HG02763 (cell line): ENCODE results near the gene CPSF3.
"Not testable (repeated sequence)": the region's sequence is repeated elsewhere in the genome, so short reads cannot be mapped to it uniquely, and the experiment has no call there.

Experiments
- ATAC-seq: cut with Tn5 transposase; IDR thresholded peaks from one replicate; pipeline ENCODE4 v1.9.1; 2021; ENCODE audit warnings: mild to moderate bottlenecking, moderate library complexity; ENCODE audit not compliant: unreplicated experiment

CPSF3 gene

DNA sequence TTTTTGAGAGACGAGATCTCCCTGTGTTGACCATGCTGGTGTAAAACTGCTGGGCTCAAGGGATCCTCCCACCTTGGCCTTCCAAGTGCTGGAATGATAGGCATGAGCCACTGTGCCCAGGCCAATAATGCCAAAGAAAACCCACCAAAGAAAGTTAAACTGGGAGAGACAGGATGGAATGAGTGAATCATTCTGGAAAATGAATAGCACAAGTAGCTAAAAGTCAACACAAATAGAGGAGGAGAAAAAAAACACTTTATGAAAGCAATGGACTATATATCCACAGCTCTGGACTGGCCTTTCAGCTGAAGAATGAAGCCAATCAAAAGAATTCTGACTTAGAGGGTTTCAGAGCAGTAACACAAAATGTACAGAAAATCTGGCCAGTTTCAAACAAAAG is 74.8 kb downstream of the CPSF3 start:
- no peak for ATAC-seq

DNA sequence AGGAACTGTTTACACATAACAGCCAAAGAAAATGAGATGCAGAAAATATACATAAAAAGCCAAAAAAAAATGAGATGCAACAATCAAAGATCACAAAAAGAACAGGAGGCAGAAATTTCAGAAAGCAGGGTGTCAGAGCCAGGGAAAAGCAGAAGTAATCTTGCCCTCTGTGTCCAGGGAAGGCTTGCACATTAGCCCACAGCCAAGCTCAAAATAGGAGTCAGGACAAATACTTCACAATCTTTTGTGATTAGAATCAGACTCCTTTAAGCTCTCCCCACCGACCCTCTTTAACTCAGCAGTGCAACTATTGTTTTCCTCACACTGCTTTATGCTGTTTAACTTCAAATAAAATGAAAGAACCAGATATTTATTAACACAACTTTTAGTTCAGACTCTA is 85.5 kb downstream of the CPSF3 start:
- ATAC-seq = no peak

DNA sequence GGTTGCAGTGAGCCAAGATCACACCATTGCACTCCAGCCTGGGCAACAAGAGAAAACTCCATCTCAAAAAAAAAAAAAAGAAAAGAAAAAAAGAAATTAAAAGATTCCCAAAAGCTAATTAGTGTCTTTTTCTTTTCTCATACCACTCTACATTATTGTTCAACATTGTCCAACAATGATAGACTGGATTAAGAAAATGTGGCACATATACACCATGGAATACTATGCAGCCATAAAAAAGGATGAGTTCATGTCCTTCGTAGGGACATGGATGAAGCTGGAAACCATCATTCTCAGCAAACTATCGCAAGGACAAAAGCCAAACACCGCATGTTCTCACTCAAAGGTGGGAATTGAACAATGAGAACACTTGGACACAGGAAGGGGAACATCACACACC is 90.5 kb downstream of the CPSF3 start:
- ATAC-seq = not testable (repeated sequence)

DNA sequence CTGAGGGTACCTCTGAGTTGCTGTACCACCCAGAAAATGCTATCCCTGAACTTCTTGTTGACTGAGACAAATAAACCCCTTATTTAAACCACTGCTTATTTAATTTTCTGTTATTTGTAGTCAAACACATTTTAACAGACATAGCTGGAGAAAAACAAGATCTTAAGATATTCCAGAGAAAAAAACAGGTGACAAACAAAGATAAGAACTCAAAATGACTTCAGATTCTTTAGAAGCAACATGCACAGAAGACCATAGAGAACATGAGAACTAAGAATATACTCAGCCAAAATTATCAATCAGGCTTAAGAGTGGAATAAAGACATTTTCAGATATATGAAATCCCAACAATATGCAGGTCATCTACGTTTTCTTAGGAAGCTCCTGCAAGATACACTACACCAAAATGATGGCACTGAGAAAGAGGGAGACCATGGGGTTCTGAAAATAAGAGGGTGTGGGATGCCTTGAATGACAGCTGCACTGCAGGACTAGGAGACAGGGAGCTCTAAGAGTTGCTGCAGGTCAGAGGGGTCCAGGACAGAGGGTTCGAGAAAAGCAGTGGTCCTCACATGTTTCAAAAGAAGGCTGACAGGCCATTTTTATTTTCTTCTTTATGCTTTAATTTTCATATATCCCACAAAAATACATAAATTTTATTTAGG is 93.8 kb downstream of the CPSF3 start:
- ATAC-seq = no peak

DNA sequence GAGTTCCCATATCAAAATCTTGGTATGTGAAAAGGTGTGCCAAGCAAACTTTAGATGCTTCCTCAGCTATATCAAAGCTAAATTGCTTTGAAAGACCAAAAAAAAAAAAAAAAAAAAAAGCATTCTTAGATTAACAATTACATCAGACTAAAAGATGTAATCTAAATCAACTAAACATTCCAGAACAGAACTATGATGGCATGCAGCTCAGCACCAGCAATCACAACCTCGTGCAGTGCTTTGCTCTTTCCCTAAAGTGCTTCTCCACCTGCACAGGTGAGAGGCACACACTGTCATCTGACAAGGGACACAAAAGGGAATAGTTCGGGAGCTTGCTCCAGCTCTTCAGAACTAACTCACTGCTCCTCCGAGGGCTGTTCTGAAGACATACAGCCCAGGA is 94.7 kb downstream of the CPSF3 start:
- ATAC-seq = no peak

DNA sequence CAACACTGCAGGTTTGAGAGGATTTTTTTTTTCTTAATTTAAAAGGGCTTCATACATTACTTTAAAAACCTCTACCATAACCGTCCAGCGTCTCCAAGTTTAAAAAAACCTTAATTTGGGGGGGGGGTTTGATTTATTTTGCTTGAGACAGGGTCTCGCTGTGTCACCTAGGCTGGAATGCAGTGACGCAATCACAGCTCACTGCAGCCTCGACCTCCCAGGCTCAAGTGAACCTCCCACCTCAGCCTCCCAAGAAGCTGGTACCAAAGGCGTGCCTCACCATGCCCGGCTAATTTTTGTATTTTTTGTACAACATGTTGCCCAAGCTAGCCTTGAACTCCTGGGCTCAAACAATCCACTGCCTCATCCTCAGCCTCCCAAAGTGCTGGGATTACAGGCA is 95.3 kb downstream of the CPSF3 start:
- ATAC-seq = no peak

DNA sequence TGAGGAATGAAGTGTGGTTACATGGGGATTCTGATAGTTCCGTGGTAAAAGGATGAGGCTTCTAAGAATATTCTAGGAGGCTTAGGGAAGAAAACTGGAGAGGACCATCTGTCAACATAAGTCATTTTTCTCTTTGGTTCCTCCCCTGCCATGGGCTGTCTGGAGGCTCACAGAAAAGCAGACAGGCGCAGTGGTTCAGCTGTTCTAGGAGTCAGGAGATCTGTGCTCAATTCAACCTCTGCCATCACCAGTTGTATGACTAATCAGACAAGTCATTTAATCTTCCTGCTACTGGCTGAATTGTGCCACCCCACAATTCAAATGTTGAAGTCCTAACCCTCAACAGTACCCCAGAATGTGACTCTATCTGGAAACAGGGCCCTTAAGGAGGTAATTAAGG is 95.8 kb downstream of the CPSF3 start:
- no peak for ATAC-seq
